PC-3 (cell line): ENCODE results near the gene EIF2A. TPM values are rescaled to one million over a fixed set of nuclear protein-coding genes. Genes with fewer than 3 reads are reported as not detected.

Source experiments
- ATAC-seq: fragments of 200-7000 bp; cut with Tn5 transposase; 2 replicates; pipeline ENCODE4 v1.9.1; 2020; ENCODE audit warnings: mild to moderate bottlenecking, moderate library complexity
- BruUV-seq: library from RNA; stranded (reverse); fragments of 400-500 nt; replicated peaks from 2 replicates; lab custom pipeline; 2021; lab: Mats Ljungman, UMichigan
- CTCF ChIA-PET: fragments of 300-600 bp; sonication (Branson Sonifier 250); formaldehyde crosslinking; loops from one replicate; lab custom pipeline; 2022; ENCODE audit warnings: antibody characterized with exemption; lab: Charles Lee
- POLR2A ChIA-PET: fragments of 300-600 bp; sonication (Branson Sonifier 250); formaldehyde crosslinking; loops from one replicate; lab custom pipeline; 2022; ENCODE audit warnings: antibody characterized with exemption; ENCODE audit not compliant: unreplicated experiment; lab: Charles Lee
- DNase-seq: peaks from one replicate; pipeline ENCODE4 v3.0.0-alpha.2; 2015
- H2AFZ ChIP-seq: fragments of 300-600 bp; sonication (generic); 2 replicates; pipeline ENCODE4 v1.6.0; 2016; ENCODE audit warnings: antibody characterized with exemption, low read length
- H3F3A ChIP-seq: fragments of 300-600 bp; sonication (generic); one replicate; pipeline ENCODE4 v1.6.0; 2017; ENCODE audit warnings: antibody characterized with exemption, low read length, control low read depth, mild to moderate bottlenecking; ENCODE audit not compliant: unreplicated experiment
- H3K27ac ChIP-seq: fragments of 300-600 bp; sonication (generic); 2 replicates; pipeline ENCODE4 v1.5.1; 2016; ENCODE audit warnings: mild to moderate bottlenecking, low read length
- H3K27me3 ChIP-seq: fragments of 300-600 bp; sonication (generic); 2 replicates; pipeline ENCODE4 v1.6.1; 2016; ENCODE audit warnings: low read length, mixed read lengths
- H3K36me3 ChIP-seq: fragments of 300-600 bp; sonication (generic); 2 replicates; pipeline ENCODE4 v1.6.1; 2016; ENCODE audit warnings: low read depth, mixed run types, low read length, mixed read lengths
- H3K4me1 ChIP-seq: fragments of 300-600 bp; sonication (generic); 2 replicates; pipeline ENCODE4 v1.5.1; 2016; ENCODE audit warnings: low read length; ENCODE audit not compliant: insufficient read depth
- H3K4me2 ChIP-seq: fragments of 300-600 bp; sonication (generic); 2 replicates; pipeline ENCODE4 v1.6.0; 2016; ENCODE audit warnings: low read length
- H3K4me3 ChIP-seq: fragments of 300-600 bp; sonication (generic); 2 replicates; pipeline ENCODE4 v1.5.1; 2016; ENCODE audit warnings: mild to moderate bottlenecking, low read length, mixed read lengths
- H3K79me2 ChIP-seq: fragments of 300-600 bp; sonication (generic); 2 replicates; pipeline ENCODE4 v1.6.1; 2017; ENCODE audit warnings: low read length, mixed read lengths
- H3K9ac ChIP-seq: fragments of 300-600 bp; sonication (generic); 2 replicates; pipeline ENCODE4 v1.6.0; 2016; ENCODE audit warnings: mild to moderate bottlenecking, low read length
- H3K9me2 ChIP-seq: fragments of 300-600 bp; sonication (generic); replicated peaks from 2 replicates; pipeline ENCODE4 v1.6.1; 2016; ENCODE audit warnings: mixed run types, low read length, mixed read lengths
- H3K9me3 ChIP-seq: fragments of 300-600 bp; sonication (generic); 2 replicates; pipeline ENCODE4 v1.6.1; 2016; ENCODE audit warnings: low read length, mixed read lengths
- H4K20me1 ChIP-seq: fragments of 300-600 bp; sonication (generic); 2 replicates; pipeline ENCODE4 v1.6.1; 2016; ENCODE audit warnings: low read length, mixed read lengths
- EZH2 ChIP-seq: fragments of 300-600 bp; sonication (generic); IDR thresholded peaks from one replicate; pipeline ENCODE4 v1.6.1; 2017; ENCODE audit warnings: antibody characterized with exemption, mild to moderate bottlenecking, low read length; ENCODE audit not compliant: unreplicated experiment
- EZH2phosphoT487 ChIP-seq: fragments of 300-600 bp; sonication (generic); IDR thresholded peaks from 2 replicates; pipeline ENCODE4 v1.6.1; 2018; ENCODE audit warnings: mild to moderate bottlenecking, antibody characterized with exemption, low read length, borderline replicate concordance
- intact Hi-C: fragments of 100-400 bp; cut with micrococcal nuclease; formaldehyde crosslinking; loops from 2 replicates; pipeline ENCODE4 v1.9.0; 2023
- total RNA-seq: library from RNA; depleted of rRNA; stranded (reverse); fragments of >200 nt; gene quantifications from 2 replicates; pipeline ENCODE4 v1.2.3, GENCODE V29; 2014
- TF ChIP-seq, protein P1 (sequence below): fragments of 300-600 bp; sonication (generic); conservative IDR thresholded peaks from 2 replicates; pipeline ENCODE4 v1.5.1; 2017; ENCODE audit warnings: antibody characterized with exemption, low read depth, mild to moderate bottlenecking, low read length

Gene EIF2A
- total RNA-seq, 1 experiment from 2014 or later = 92.4 TPM

DNA sequence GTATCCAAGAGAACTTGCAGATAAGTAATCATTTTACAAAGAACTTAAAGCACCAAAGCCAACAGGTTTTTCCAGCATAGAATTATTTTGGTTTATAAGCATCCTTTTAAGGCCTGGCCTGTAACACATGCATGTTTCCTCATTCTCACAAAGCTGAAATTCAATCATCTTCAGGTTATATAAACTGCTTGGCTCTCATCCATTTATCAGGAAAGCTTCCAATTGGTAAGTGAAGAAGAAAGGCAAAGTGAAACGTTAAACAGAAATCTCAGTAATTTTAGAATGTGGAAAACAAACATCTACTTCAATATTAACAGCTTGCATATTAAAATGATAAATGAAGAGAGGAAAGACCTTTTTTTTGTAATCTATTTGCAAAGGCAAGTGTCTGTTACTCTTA, 1.9 kb upstream of the EIF2A start:
- Histone ChIP-seq H3K4me1 (peaks cover 31% of the 10 kb centered on the region), H3K4me2 (peak overlapping the region; percentile 86), H3K4me3 (peak overlapping the region; percentile 77), H3K27ac (no peak overlapping the region; the same call in 1 of the 2 replicates), H2AFZ (no peak overlapping the region), H4K20me1 (peaks cover 38% of the 10 kb centered on the region), H3K27me3 (no peaks in the 10 kb centered on the region), H3F3A (no peaks in the 10 kb centered on the region), H3K9me2 (no peaks in the 10 kb centered on the region), H3K36me3 (peaks cover 31% of the 10 kb centered on the region), H3K9ac (peak overlapping the region; percentile 89), H3K79me2 (peaks cover 73% of the 10 kb centered on the region), H3K9me3 (no peaks in the 10 kb centered on the region)
- TF ChIP-seq EZH2phosphoT487 = no peak
- TF ChIP-seq, protein P1, sequence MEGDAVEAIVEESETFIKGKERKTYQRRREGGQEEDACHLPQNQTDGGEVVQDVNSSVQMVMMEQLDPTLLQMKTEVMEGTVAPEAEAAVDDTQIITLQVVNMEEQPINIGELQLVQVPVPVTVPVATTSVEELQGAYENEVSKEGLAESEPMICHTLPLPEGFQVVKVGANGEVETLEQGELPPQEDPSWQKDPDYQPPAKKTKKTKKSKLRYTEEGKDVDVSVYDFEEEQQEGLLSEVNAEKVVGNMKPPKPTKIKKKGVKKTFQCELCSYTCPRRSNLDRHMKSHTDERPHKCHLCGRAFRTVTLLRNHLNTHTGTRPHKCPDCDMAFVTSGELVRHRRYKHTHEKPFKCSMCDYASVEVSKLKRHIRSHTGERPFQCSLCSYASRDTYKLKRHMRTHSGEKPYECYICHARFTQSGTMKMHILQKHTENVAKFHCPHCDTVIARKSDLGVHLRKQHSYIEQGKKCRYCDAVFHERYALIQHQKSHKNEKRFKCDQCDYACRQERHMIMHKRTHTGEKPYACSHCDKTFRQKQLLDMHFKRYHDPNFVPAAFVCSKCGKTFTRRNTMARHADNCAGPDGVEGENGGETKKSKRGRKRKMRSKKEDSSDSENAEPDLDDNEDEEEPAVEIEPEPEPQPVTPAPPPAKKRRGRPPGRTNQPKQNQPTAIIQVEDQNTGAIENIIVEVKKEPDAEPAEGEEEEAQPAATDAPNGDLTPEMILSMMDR = no peak
- no peak for TF ChIP-seq EZH2
- intact Hi-C loops = loop anchor here (5.0 kb wide), 2 partner anchors 132 to 218 kb away; partner anchors contain the start of gene SIAH2
- BruUV-seq = no TSS peak
- ChIA-PET CTCF (interaction anchor here (0.6 kb wide), 1 partner anchor 136 kb away, joined by 3 read pairs; no protein-coding TSS in a partner anchor), POLR2A (interaction anchor here (0.7 kb wide), 1 partner anchor 219 kb away, joined by 7 read pairs; no protein-coding TSS in a partner anchor)
- no peak for ATAC-seq
- peak; percentile 24 for DNase-seq

- Histone ChIP-seq H3K4me1 (peaks cover 33% of the 10 kb centered on the region), H3K4me3 (peak overlapping the region; percentile 77), H3K27me3 (no peaks in the 10 kb centered on the region), H3F3A (no peaks in the 10 kb centered on the region), H3K36me3 (peaks cover 33% of the 10 kb centered on the region), H4K20me1 (peaks cover 38% of the 10 kb centered on the region), H3K9me2 (no peaks in the 10 kb centered on the region), H3K27ac (peak overlapping the region; percentile 73), H3K79me2 (peaks cover 82% of the 10 kb centered on the region), H3K4me2 (peak overlapping the region; percentile 86), H3K9me3 (no peaks in the 10 kb centered on the region), H2AFZ (peak overlapping the region; percentile 56), H3K9ac (peak overlapping the region; percentile 89)
- DNase-seq = peak; percentile 38
- peak; percentile 4 for ATAC-seq
- TF ChIP-seq, protein P1 = no peak
- TF ChIP-seq EZH2phosphoT487 = no peak
- no peak for TF ChIP-seq EZH2
- BruUV-seq = TSS peak; percentile 43
- CTCF ChIA-PET = interaction anchor here (1.2 kb wide), 1 partner anchor 17 kb away, joined by 4 read pairs; no protein-coding TSS in a partner anchor
- intact Hi-C loops = loop anchor here (2.0 to 5.0 kb wide), 3 partner anchors 57 to 217 kb away; partner anchors contain the start of genes SELENOT and SIAH2
- POLR2A ChIA-PET = interaction anchor here (0.5 to 1.5 kb wide), 6 partner anchors 22 to 879 kb away, joined by 4 to 17 read pairs (median 6); partner anchors contain the start of gene ERICH6
Measured at GRCh38 chr3:150545419-150546225, 965 bp upstream of the EIF2A start.
